Measurements from ENCODE around the gene ACAD10.

ACAD10 gene

DNA sequence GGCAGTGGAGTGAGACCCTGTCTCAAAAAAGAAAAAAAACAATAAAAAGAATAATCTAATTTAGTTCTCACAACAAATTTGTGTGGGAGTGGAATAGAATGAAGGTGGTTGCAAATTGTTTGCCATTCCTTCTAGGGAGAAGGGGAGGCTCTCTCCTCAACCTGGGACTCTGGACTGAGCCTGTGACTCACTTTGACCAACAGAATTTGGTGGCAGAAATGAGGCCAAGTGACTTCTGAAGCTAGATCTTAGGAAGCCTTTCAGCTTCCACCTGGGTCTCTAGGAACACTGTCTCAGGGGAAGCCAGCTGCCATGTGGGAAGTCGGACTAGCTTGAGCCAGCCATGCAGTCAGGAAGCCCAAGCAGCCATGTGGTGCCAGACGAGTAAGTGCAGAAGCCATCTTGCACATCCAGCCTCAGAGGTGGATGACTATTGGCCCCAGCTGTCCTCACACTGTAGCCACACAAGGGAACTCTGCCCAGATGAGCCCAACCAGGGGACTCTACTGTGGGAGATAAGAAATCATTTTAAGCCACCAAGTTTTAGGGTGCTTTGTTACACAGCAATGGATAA is 95.3 kb downstream of the ACAD10 start:
- H3K4me3 ChIP-seq (ENCODE audit: low read depth in 1 of 2, low read length in 1 of 2): no peak overlapping the region
- peaks cover 27% of the 10 kb centered on the region in 2 experiments for H3K4me1 ChIP-seq (ENCODE audit: control insufficient read depth in 1 of 2, insufficient read depth in 1 of 2, low read depth in 1 of 2, low read length in 1 of 2)
- TF ChIP-seq, protein P1, sequence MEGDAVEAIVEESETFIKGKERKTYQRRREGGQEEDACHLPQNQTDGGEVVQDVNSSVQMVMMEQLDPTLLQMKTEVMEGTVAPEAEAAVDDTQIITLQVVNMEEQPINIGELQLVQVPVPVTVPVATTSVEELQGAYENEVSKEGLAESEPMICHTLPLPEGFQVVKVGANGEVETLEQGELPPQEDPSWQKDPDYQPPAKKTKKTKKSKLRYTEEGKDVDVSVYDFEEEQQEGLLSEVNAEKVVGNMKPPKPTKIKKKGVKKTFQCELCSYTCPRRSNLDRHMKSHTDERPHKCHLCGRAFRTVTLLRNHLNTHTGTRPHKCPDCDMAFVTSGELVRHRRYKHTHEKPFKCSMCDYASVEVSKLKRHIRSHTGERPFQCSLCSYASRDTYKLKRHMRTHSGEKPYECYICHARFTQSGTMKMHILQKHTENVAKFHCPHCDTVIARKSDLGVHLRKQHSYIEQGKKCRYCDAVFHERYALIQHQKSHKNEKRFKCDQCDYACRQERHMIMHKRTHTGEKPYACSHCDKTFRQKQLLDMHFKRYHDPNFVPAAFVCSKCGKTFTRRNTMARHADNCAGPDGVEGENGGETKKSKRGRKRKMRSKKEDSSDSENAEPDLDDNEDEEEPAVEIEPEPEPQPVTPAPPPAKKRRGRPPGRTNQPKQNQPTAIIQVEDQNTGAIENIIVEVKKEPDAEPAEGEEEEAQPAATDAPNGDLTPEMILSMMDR (IDR thresholded peaks at IDR 0.05): no peak
- no peaks in the 10 kb centered on the region for H3K27me3 ChIP-seq
- H3K36me3 ChIP-seq: peaks cover 29% of the 10 kb centered on the region
- no peak overlapping the region for H3K27ac ChIP-seq
- no peaks in the 10 kb centered on the region for H3K9me3 ChIP-seq

DNA sequence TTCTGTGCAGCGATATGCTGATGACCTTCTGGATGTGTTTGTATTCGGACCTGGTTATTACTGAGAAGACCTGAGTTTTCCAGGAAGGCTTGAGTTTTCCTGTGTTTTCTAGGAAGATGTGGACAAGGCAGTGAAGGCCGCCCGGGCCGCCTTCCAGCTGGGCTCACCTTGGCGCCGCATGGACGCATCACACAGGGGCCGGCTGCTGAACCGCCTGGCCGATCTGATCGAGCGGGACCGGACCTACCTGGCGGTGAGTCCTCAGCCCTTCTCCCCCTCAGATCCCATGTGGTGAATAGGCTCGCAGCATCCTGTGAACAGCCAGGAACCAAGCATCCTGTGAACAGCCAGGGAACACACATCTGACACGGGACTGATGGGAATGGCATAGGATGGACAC is 97.2 kb downstream of the ACAD10 start:
- Histone ChIP-seq H3K36me3 (peaks cover 35% of the 10 kb centered on the region), H3K27ac (peak overlapping the region; percentile 2)

GRCh38 chr12:111784953-111785352 is 99.1 kb downstream of the ACAD10 start:
- TF ChIP-seq, protein P1 (IDR thresholded peaks at IDR 0.05): no peak
- no peak overlapping the region for H3K4me3 ChIP-seq (ENCODE audit: low read depth in 1 of 2, low read length in 1 of 2)
- H3K27ac ChIP-seq: no peak overlapping the region
- H3K27me3 ChIP-seq: no peaks in the 10 kb centered on the region
- H3K9me3 ChIP-seq: no peaks in the 10 kb centered on the region
- peaks cover 9 to 11% of the 10 kb centered on the region in 2 experiments for H3K4me1 ChIP-seq (ENCODE audit: control insufficient read depth in 1 of 2, insufficient read depth in 1 of 2, low read depth in 1 of 2, low read length in 1 of 2)
- peaks cover 40% of the 10 kb centered on the region for H3K36me3 ChIP-seq

More for the DNA sequence above, 97.2 kb downstream of the ACAD10 start:
- no peaks in the 10 kb centered on the region for H3K27me3 ChIP-seq
- H3K9me3 ChIP-seq: no peaks in the 10 kb centered on the region
- peaks cover 8 to 9% of the 10 kb centered on the region in 2 experiments for H3K4me1 ChIP-seq (ENCODE audit: control insufficient read depth in 1 of 2, insufficient read depth in 1 of 2, low read depth in 1 of 2, low read length in 1 of 2)
- H3K4me3 ChIP-seq (ENCODE audit: low read depth in 1 of 2, low read length in 1 of 2): no peak overlapping the region
- TF ChIP-seq, protein P1 (IDR thresholded peaks at IDR 0.05): no peak

GRCh38 chr12:111785651-111786050 is 99.8 kb downstream of the ACAD10 start:
- Histone ChIP-seq H3K27me3 (no peaks in the 10 kb centered on the region), H3K4me3 (ENCODE audit: low read depth in 1 of 2, low read length in 1 of 2) (no peak overlapping the region), H3K27ac (no peak overlapping the region), H3K36me3 (peaks cover 47% of the 10 kb centered on the region), H3K9me3 (no peaks in the 10 kb centered on the region), H3K4me1 (ENCODE audit: control insufficient read depth in 1 of 2, insufficient read depth in 1 of 2, low read depth in 1 of 2, low read length in 1 of 2) (peaks cover 5 to 9% of the 10 kb centered on the region in 2 experiments)
- TF ChIP-seq, protein P1 (IDR thresholded peaks at IDR 0.05): no peak

- Histone ChIP-seq H3K4me3 (ENCODE audit: low read depth in 1 of 2, low read length in 1 of 2) (no peak overlapping the region), H3K9me3 (no peaks in the 10 kb centered on the region), H3K36me3 (peaks cover 70% of the 10 kb centered on the region), H3K27me3 (no peaks in the 10 kb centered on the region), H3K27ac (no peak overlapping the region), H3K4me1 (ENCODE audit: control insufficient read depth in 1 of 2, insufficient read depth in 1 of 2, low read depth in 1 of 2, low read length in 1 of 2) (peaks cover 4% of the 10 kb centered on the region in 2 experiments)
- TF ChIP-seq, protein P1 (IDR thresholded peaks at IDR 0.05): no peak
These were observed 102.4 kb downstream of the ACAD10 start for GRCh38 chr12:111788178-111788654.

Measured in neutrophil (primary cell).